Pulmonary artery endothelial cell (primary cell): ENCODE measurements around the gene LRMDA. TPM values are rescaled to one million over a fixed set of nuclear protein-coding genes. Genes with fewer than 3 reads are reported as not detected.
A peak's percentile ranks its signal among the peaks of the same experiment; 100 is the strongest.

Source experiments
- DNase-seq: peaks from one replicate; pipeline ENCODE4 v3.0.0-alpha.2; 2011; ENCODE audit warnings: low read depth, low spot score
- total RNA-seq: library from RNA; depleted of rRNA; stranded (reverse); fragments of >200 nt; gene quantifications from 2 replicates; pipeline ENCODE4 v1.2.3, GENCODE V29; 2014

LRMDA gene
- total RNA-seq, 1 donor from 2014 or later = 14.6 TPM

- DNase-seq = no peak
Measured at GRCh38 chr10:76311752-76312636, 880.6 kb downstream of the LRMDA start.

- no peak for DNase-seq
Measured at GRCh38 chr10:76315240-76315639, 883.8 kb downstream of the LRMDA start.

- DNase-seq = no peak
Measured at GRCh38 chr10:76316234-76316633, 884.8 kb downstream of the LRMDA start.

- no peak for DNase-seq
Measured at GRCh38 chr10:76317078-76317477, 885.7 kb downstream of the LRMDA start.

DNA sequence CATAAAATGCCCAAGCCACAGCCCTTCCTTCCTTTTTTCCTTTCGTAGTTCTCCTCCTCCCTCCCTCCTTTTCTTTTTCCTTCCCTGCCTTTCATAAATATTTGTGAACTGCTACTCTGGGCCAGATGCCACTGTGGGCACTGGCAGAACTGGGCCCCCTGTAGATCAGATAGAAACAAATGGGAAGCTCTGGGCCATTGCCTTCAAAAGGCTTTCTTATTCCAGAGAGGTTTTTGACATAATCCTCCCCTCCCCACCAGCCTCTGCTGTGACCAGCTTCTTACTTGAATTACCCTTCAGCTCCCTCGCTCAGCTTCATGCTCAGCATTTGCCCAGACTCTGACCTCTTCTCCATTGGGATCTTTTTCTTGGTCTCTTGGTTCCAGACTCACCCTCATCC lies 886.8 kb downstream of the LRMDA start:
- DNase-seq = no peak

DNA sequence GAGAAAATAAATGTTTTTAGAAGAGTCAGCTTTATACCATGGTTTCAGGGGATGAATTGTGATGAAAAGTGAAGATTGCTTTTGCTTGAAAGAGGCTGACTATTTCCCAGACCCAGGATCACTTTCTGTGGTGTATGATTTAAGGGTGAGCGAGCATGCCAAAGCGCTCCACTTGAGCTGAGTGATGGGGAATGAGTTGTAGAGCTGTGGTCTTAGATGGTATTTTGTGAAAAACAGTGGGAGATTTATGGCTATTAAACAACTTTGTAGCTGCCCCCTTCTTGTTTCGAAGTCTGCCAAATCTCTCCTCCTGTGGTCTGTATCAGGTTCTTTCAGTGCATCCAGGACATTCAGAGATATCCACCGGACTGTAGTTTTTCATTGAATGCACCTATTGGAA lies 888.2 kb downstream of the LRMDA start:
- no peak for DNase-seq

- DNase-seq = no peak
Measured at GRCh38 chr10:76324283-76324682, 892.9 kb downstream of the LRMDA start.

- DNase-seq = no peak
Measured at GRCh38 chr10:76327441-76327840, 896.0 kb downstream of the LRMDA start.

DNA sequence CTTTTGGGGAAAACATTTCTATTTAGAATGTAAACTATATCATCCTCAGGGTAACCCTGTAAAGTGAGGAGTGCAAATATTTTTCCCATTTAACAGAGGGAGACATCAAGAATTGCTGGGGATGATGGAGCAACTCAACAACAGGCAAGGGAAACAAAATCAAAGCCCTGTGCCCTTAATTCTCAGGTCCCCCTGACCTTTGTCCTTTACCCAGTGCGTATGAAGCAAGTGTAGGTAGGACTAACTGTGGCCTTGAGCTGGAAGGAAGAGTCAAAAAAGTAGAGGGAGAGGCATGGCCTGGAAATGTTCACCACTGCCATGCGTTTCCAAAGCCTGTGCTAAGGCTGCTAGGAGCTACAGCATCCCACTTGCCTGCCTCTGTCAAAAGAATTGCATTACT lies 896.9 kb downstream of the LRMDA start:
- no peak for DNase-seq

DNA sequence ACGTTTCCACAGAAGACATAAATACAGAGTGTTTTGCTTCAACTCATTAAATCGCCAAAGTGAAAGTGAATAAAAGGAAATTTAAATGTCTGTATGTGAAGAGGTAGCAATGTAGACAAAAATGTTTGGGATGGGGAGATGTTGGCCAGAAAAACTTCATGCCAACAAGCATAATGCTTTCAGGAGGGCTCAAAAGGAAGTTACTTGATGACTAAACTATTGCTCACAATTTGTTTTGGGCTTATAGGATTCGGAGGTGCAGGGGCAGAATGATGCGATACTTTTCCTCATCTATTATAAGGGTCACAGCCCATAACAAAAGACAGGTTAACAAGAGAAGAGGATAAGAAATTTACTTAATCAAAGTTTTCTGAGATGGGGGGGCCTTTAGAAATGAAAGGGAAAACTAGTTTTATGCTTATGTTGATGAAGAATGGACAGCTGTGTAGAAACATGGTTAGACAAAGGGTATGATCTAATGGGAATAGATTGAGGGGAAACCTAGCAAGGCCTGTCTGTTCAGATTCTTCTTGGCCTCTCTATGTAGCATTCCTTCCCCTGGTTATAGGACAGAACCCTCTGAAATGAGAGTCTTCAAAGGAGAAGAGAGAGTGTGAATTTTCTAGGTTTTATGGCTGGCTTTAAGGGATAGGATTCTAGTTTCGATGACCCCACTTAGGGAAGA lies 898.6 kb downstream of the LRMDA start:
- DNase-seq = no peak

GRCh38 chr10:76331742-76332141 lies 900.3 kb downstream of the LRMDA start:
- DNase-seq = no peak

DNA sequence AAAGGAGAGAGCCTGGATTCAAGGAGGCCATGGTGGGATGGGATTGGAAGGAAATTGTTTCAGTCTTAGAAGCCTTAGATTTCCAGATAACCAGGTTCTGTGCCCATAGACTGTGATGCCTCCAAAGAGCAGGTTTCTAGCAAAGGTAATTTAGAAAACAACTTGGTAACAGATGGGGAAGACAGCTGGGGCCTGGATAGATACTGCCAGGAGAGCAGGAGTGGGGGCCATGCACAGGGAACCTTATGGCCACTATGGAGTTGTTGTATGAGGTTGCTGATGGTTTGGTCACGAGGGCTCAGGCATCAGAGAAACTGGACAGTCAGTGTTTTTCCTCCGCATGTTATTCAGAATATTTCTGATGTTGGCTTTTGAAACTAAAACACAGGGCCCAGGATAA lies 901.9 kb downstream of the LRMDA start:
- DNase-seq = no peak

DNA sequence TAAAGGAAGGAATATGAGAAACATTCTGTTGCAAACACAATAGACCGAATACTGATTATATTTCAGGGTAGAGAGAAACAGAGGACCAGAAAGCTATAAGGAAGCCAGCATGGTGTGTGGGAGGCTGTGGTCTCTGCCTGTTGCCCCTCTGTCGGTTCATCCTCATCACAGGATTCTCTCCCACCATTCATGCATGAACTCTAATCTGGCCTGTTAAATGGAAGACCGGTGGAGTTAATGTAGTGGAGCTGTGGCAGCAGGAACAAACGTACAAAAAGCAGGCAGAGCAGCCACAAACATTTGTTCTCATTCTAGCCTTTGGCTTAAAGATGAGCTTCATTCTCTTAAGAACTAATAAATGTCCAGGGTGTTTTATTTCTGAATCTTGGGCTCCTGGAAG lies 902.4 kb downstream of the LRMDA start:
- no peak for DNase-seq

DNA sequence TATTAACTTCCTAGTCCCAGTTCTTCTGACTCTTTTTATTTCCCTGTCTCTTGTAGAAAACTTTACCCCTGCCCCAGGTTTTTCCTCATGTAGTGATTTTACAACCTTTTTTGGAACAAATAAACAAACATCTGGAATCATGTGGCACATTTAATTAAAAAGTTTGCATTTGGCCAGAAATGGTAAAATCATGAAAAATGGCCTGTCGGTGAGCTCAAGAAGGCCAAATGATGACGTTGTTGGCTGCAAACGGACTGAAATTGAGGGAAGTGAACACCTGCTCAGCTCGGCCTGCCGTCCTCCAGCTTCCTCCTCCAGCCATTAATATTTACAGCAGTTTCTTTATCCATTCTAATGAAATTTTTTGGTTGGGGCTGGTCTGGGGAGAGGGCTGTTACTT lies 902.8 kb downstream of the LRMDA start:
- no peak for DNase-seq

DNA sequence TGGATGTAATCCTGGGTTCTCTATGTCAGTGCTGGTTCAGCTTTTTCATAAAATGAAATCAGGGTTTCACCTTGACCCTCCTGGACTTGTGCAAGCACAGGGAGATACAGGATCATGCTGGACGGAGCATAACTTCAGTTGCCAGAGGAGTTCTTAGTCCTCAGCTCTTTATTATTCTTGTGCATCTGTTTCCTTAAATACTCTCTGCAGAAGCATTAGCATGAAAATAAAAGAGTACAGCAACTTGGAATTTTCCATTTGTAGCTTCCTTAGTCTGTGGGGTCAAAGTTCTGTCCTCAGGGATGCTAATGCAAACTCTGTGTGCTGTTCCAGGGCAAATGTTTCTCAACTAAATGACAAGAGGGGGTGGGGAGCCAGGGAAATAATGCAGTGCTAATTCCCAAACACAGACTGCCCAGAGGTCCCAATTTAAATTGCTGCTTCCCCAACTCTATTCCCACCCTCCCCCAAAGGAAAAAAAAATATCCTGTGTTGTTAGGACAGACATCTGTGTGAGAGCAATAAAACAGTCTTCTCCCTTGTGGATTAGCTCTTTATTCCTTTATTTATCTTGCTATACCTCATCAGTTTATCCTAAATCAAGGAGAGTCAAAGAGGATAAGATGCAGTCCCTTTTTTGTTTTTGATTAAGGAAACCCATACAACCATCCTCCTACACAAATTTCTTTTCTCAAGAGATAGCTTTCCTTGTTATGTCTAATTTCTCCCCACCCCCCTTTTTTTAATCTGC lies 905.0 kb downstream of the LRMDA start:
- no peak for DNase-seq

GRCh38 chr10:76337641-76338040 lies 906.2 kb downstream of the LRMDA start:
- no peak for DNase-seq

DNA sequence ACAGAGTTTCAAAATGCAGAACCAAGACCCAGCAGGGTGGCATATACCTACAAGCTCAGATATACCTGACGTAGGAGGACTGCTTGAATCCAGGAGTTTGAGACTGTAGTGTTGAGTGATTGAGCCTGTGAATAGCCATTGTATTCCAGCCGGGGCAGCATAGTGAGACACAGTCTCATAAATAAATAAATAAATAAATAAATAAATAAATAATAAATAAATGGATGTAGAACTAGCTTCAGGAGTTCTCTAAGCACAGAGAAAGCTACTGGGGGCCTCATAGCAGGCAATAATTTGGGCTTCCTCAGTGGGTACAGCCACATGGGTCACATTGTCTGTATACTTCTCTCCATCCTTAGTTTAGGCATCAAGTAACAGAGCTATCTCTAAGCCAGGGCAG lies 906.8 kb downstream of the LRMDA start:
- DNase-seq = no peak

GRCh38 chr10:76341740-76342139 lies 910.3 kb downstream of the LRMDA start:
- no peak for DNase-seq

GRCh38 chr10:76342996-76343395 lies 911.6 kb downstream of the LRMDA start:
- DNase-seq = no peak

DNA sequence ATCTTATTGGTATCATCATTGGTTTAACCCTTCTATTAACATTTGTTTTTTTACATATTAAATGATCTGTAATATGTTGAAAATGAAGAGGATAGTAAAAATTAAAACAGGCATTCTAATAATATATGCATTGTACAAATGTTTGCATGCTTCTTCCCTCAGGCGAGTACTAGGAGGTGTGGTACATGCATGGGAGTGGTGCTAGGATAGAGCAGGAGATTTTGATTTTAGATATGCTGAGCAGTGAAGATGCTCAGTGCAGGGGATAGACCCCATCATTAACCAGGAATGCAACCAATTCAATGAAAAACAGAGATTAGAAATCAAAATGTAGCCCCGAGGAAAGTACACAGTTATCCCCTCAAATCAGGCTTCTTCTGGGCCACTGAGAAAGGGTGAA lies 916.4 kb downstream of the LRMDA start:
- DNase-seq = no peak

- DNase-seq = no peak
Measured at GRCh38 chr10:76350583-76350982, 919.2 kb downstream of the LRMDA start.

DNA sequence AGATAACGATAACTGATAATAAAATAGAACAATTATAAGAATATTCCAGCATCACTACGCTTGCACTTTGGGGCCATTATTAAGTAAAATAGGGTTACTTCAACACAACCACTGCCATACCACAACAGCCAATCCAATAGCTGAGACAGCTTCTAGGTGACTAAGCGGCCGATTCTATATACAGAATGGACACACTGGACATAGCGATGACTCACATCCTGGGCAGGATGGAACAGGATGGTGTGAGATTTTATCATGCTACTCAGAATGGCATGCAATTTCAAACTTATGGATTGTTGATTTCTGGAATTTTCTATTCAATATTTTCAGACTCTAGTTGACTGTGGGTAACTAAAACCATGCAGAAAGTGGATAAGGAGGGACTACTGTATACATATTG lies 920.9 kb downstream of the LRMDA start:
- DNase-seq = peak; percentile 80
